Stomach smooth muscle (tissue), 2 donors: ENCODE data around the gene GNL3.
A peak's percentile ranks its signal among the peaks of the same experiment; 100 is the strongest.

Experiments
- H3K27ac ChIP-seq: one replicate; pipeline ENCODE4 v1.7.0; 2013; ENCODE audit warnings: mild to moderate bottlenecking, low read length, inconsistent platforms
- H3K27me3 ChIP-seq, 2 donors: one replicate each; pipeline ENCODE4 v1.7.0; 2013; ENCODE audit warnings: low read length in 2 of 2; ENCODE audit not compliant: insufficient read depth in 2 of 2, control insufficient read depth in 1 of 2
- H3K36me3 ChIP-seq, 2 donors: one replicate each; pipeline ENCODE4 v1.7.0; 2013; ENCODE audit warnings: low read length in 2 of 2; ENCODE audit not compliant: control insufficient read depth in 2 of 2, insufficient read depth in 2 of 2
- H3K4me1 ChIP-seq: one replicate; pipeline ENCODE4 v1.7.0; 2013; ENCODE audit warnings: low read length; ENCODE audit not compliant: control insufficient read depth, insufficient read depth
- H3K4me3 ChIP-seq, 2 donors: one replicate each; pipeline ENCODE4 v1.7.0; 2013; ENCODE audit warnings: low read length in 2 of 2
- H3K9ac ChIP-seq, 2 donors: one replicate each; pipeline ENCODE4 v1.7.0; 2013; ENCODE audit warnings: low read length in 2 of 2, mild to moderate bottlenecking in 1 of 2
- H3K9me3 ChIP-seq, 2 donors: one replicate each; pipeline ENCODE4 v1.7.0; 2013; ENCODE audit warnings: low read length in 2 of 2; ENCODE audit not compliant: control insufficient read depth in 2 of 2
- donor health status: healthy.
- donor health status: Pancreatic carcinoma.

GNL3 gene

GRCh38 chr3:52685709-52686691 lies at the start of gene GNL3, which contains the start of gene PBRM1:
GNL3 (plus strand) TSS chr3:52686032; CDS start chr3:52686093, 61 bp downstream.
PBRM1 (minus strand) TSS chr3:52685913.
- H3K36me3 ChIP-seq = peaks cover 32 to 34% of the 10 kb centered on the region in 2 donors
- peak within 1 kb of the TSS; percentile 97 to 99 for H3K4me3 ChIP-seq
- peaks cover 20% of the 10 kb centered on the region for H3K4me1 ChIP-seq
- H3K27me3 ChIP-seq = no peaks in the 10 kb centered on the region
- peak within 1 kb of the TSS; percentile 88 to 97 for H3K9ac ChIP-seq
- H3K27ac ChIP-seq = peak within 1 kb of the TSS; percentile 81
- H3K9me3 ChIP-seq = no peaks in the 10 kb centered on the region

GRCh38 chr3:52636673-52637072 lies 49.2 kb upstream of the GNL3 start:
- Histone ChIP-seq H3K4me3 (no peak overlapping the region), H3K4me1 (no peaks in the 10 kb centered on the region), H3K27ac (no peak overlapping the region), H3K27me3 (no peaks in the 10 kb centered on the region), H3K36me3 (peaks cover 20 to 29% of the 10 kb centered on the region in 2 donors), H3K9ac (no peak overlapping the region), H3K9me3 (no peaks in the 10 kb centered on the region)

- peaks cover 27 to 35% of the 10 kb centered on the region in 2 donors for H3K36me3 ChIP-seq
- H3K4me1 ChIP-seq = no peaks in the 10 kb centered on the region
- H3K27ac ChIP-seq = no peak overlapping the region
- no peaks in the 10 kb centered on the region for H3K9me3 ChIP-seq
- no peaks in the 10 kb centered on the region for H3K27me3 ChIP-seq
- H3K4me3 ChIP-seq = no peak overlapping the region
- no peak overlapping the region for H3K9ac ChIP-seq
Observed at GRCh38 chr3:52645549-52645948, 40.3 kb upstream of the GNL3 start.

- no peaks in the 10 kb centered on the region for H3K4me1 ChIP-seq
- H3K9me3 ChIP-seq = no peaks in the 10 kb centered on the region
- peaks cover 26 to 45% of the 10 kb centered on the region in 2 donors for H3K36me3 ChIP-seq
- no peak overlapping the region for H3K9ac ChIP-seq
- no peak overlapping the region for H3K4me3 ChIP-seq
- H3K27me3 ChIP-seq = no peaks in the 10 kb centered on the region
- H3K27ac ChIP-seq = no peak overlapping the region
Observed at GRCh38 chr3:52649461-52650210, 36.2 kb upstream of the GNL3 start.

GRCh38 chr3:52650439-52650838 lies 35.4 kb upstream of the GNL3 start:
- no peaks in the 10 kb centered on the region for H3K27me3 ChIP-seq
- H3K9me3 ChIP-seq = no peaks in the 10 kb centered on the region
- no peak overlapping the region for H3K27ac ChIP-seq
- H3K36me3 ChIP-seq = peaks cover 27 to 46% of the 10 kb centered on the region in 2 donors
- no peak overlapping the region for H3K4me3 ChIP-seq
- no peak overlapping the region for H3K9ac ChIP-seq
- no peaks in the 10 kb centered on the region for H3K4me1 ChIP-seq

- Histone ChIP-seq H3K36me3 (peaks cover 36 to 47% of the 10 kb centered on the region in 2 donors), H3K4me1 (no peaks in the 10 kb centered on the region), H3K9me3 (no peaks in the 10 kb centered on the region), H3K27ac (no peak overlapping the region), H3K27me3 (no peaks in the 10 kb centered on the region), H3K4me3 (no peak overlapping the region), H3K9ac (no peak overlapping the region)
Observed at GRCh38 chr3:52651592-52651991, 34.2 kb upstream of the GNL3 start.

- H3K36me3 ChIP-seq = peaks cover 14 to 38% of the 10 kb centered on the region in 2 donors
Observed at GRCh38 chr3:52655895-52656294, 29.9 kb upstream of the GNL3 start.

GRCh38 chr3:52660046-52660445 lies 25.8 kb upstream of the GNL3 start:
- no peaks in the 10 kb centered on the region for H3K27me3 ChIP-seq
- H3K27ac ChIP-seq = no peak overlapping the region
- H3K9ac ChIP-seq = no peak overlapping the region
- H3K4me1 ChIP-seq = no peaks in the 10 kb centered on the region
- H3K4me3 ChIP-seq = no peak overlapping the region
- H3K9me3 ChIP-seq = no peaks in the 10 kb centered on the region
- H3K36me3 ChIP-seq = peaks cover 21 to 33% of the 10 kb centered on the region in 2 donors

More at GRCh38 chr3:52655895-52656294, 29.9 kb upstream of the GNL3 start:
- Histone ChIP-seq H3K27ac (no peak overlapping the region), H3K4me1 (no peaks in the 10 kb centered on the region), H3K9ac (no peak overlapping the region), H3K9me3 (no peaks in the 10 kb centered on the region), H3K27me3 (no peaks in the 10 kb centered on the region), H3K4me3 (no peak overlapping the region)

GRCh38 chr3:52663098-52663497 lies 22.7 kb upstream of the GNL3 start:
- Histone ChIP-seq H3K36me3 (peaks cover 16 to 34% of the 10 kb centered on the region in 2 donors), H3K27ac (no peak overlapping the region), H3K9me3 (no peaks in the 10 kb centered on the region), H3K4me1 (no peaks in the 10 kb centered on the region), H3K9ac (no peak overlapping the region), H3K27me3 (no peaks in the 10 kb centered on the region), H3K4me3 (no peak overlapping the region)

- H3K9me3 ChIP-seq = no peaks in the 10 kb centered on the region
- no peaks in the 10 kb centered on the region for H3K27me3 ChIP-seq
- peaks cover 7 to 16% of the 10 kb centered on the region in 2 donors for H3K36me3 ChIP-seq
- peaks cover 4% of the 10 kb centered on the region for H3K4me1 ChIP-seq
- H3K9ac ChIP-seq = no peak overlapping the region
- peak overlapping the region; percentile 53 for H3K27ac ChIP-seq
- peak overlapping the region in 1 of 2 donors; percentile 13 for H3K4me3 ChIP-seq
Observed at GRCh38 chr3:52670621-52671521, 15.0 kb upstream of the GNL3 start.
